ENCODE data around the gene PIGV. TPM values are rescaled to one million over a fixed set of nuclear protein-coding genes. Genes with fewer than 3 reads are reported as not detected.
"Not testable (repeated sequence)": the region's sequence is repeated elsewhere in the genome, so short reads cannot be mapped to it uniquely, and the experiment has no call there.

The PIGV gene
- total RNA-seq, 1 experiment from 2014 or later: 18.5 TPM

- DNase-seq (ENCODE audit: low read depth): no peak
These were observed 44.7 kb downstream of the PIGV start for GRCh38 chr1:26832249-26832960.

- no peak for DNase-seq (ENCODE audit: low read depth)
These were observed 46.0 kb downstream of the PIGV start for GRCh38 chr1:26833432-26834405.

- DNase-seq (ENCODE audit: low read depth): not testable (repeated sequence)
These were observed 49.9 kb downstream of the PIGV start for GRCh38 chr1:26837665-26838064.

- no peak for DNase-seq (ENCODE audit: low read depth)
These were observed 51.0 kb downstream of the PIGV start for GRCh38 chr1:26838474-26839338.

GRCh38 chr1:26839339-26839722 lies 51.6 kb downstream of the PIGV start:
- DNase-seq (ENCODE audit: low read depth): no peak

GRCh38 chr1:26839779-26840178 lies 52.0 kb downstream of the PIGV start:
- DNase-seq (ENCODE audit: low read depth): no peak

- DNase-seq (ENCODE audit: low read depth): no peak
These were observed 56.9 kb downstream of the PIGV start for GRCh38 chr1:26844424-26845196.

- DNase-seq (ENCODE audit: low read depth): not testable (repeated sequence)
These were observed 60.1 kb downstream of the PIGV start for GRCh38 chr1:26847826-26848225.

Other genes with a start within 250 kb of the PIGV start
- 12.5 and 15.4 TPM in 2 replicates for gene ARID1A, start 91.9 kb upstream of the PIGV start, total RNA-seq (2014; rRNA removed; shearing (Covaris generic))
- gene ZDHHC18, start 38.7 kb downstream of the PIGV start, total RNA-seq (2014; rRNA removed; shearing (Covaris generic)): 11.1 and 20.8 TPM in 2 replicates
- not detected in 2 replicates for gene SFN, start 75.2 kb downstream of the PIGV start, total RNA-seq (2014; rRNA removed; shearing (Covaris generic))
- 9.4 and 20.4 TPM in 2 replicates for gene GPN2, start 102.3 kb downstream of the PIGV start, total RNA-seq (2014; rRNA removed; shearing (Covaris generic))
- 4.7 and 5.7 TPM in 2 replicates for gene GPATCH3, start 112.5 kb downstream of the PIGV start, total RNA-seq (2014; rRNA removed; shearing (Covaris generic))
- gene NR0B2, start 126.0 kb downstream of the PIGV start, total RNA-seq (2014; rRNA removed; shearing (Covaris generic)): not detected in 2 replicates
- 51.3 and 54.9 TPM in 2 replicates for gene NUDC, start 133.8 kb downstream of the PIGV start, total RNA-seq (2014; rRNA removed; shearing (Covaris generic))
- gene KDF1, start 172.5 kb downstream of the PIGV start, total RNA-seq (2014; rRNA removed; shearing (Covaris generic)): not detected in 2 replicates
- gene TRNP1, start 205.7 kb downstream of the PIGV start, total RNA-seq (2014; rRNA removed; shearing (Covaris generic)): 4.2 and 4.6 TPM in 2 replicates
- 2.4 and 2.8 TPM in 2 replicates for gene TENT5B, start 224.9 kb downstream of the PIGV start, total RNA-seq (2014; rRNA removed; shearing (Covaris generic))

Data from RPMI7951 (cell line).